Nephron (organoid): ENCODE measurements around the gene EFHB.

Source experiments
- H3K27ac Mint-ChIP-seq, 3 experiments: 2 replicates each; pipeline ENCODE4 v1.8.0; 2020; ENCODE audit warnings: mixed read lengths in 3 of 3, mild to moderate bottlenecking in 2 of 3, moderate library complexity in 1 of 3
- H3K27me3 Mint-ChIP-seq: 2 replicates; pipeline ENCODE4 v1.8.0; 2021; ENCODE audit warnings: low read depth, mild to moderate bottlenecking, moderate library complexity, mixed read lengths
- H3K36me3 Mint-ChIP-seq: 2 replicates; pipeline ENCODE4 v1.8.0; 2020; ENCODE audit warnings: low read depth, mixed read lengths
- H3K4me1 Mint-ChIP-seq: 2 replicates; pipeline ENCODE4 v1.8.0; 2020; ENCODE audit warnings: mixed read lengths
- H3K4me3 Mint-ChIP-seq, 3 experiments: 2 replicates each; pipeline ENCODE4 v1.8.0; 2020; ENCODE audit warnings: mild to moderate bottlenecking in 3 of 3, mixed read lengths in 3 of 3, moderate library complexity in 2 of 3
- H3K9me3 Mint-ChIP-seq: 2 replicates; pipeline ENCODE4 v1.8.0; 2020; ENCODE audit warnings: mixed read lengths
- TF ChIP-seq, protein P1 (sequence below), 3 experiments: fragments of 200-600 bp; sonication (generic); IDR thresholded peaks; one replicate each; pipeline ENCODE4 v1.5.0; 2021; ENCODE audit warnings: antibody characterized with exemption in 3 of 3; ENCODE audit not compliant: unreplicated experiment in 3 of 3

Gene EFHB, protein sequence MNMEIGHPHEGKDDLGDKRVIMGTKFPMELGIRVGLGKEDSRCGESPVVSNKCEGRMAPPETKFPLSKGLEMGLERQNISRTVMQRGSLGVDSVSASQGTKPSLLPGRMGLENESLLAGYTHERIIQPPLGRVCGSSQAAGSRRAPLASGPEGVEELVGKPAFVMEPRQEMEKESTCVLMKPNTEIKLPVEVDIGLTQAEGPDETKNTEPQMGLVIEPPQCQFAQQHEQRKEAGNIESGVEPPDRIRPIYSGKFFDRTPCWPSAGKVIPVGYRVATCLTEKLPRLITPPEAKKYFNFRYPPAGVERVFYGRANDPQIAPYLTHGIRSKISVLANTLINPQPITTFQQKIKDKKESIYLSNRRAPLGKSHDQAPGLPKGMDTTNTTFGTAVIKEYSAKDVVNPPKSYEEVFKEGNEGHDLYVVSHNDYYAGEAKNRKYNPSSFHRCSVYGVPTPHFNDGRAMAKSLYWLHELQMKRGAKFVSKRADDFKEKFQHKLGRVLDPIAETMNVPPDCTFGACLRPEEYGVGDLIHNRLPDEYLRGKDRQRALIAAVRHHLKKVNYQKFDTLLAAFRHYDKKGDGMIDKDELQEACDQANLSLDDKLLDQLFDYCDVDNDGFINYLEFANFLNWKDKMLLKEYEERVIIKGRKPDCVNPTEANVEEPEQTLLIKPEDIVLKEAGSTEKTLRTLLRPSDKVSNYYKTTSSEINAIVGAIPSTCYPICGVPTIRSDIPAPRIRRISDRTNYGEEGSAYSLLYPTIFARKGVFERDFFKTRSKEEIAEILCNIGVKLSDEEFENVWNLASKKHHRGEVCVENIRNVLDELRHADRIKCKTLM

DNA sequence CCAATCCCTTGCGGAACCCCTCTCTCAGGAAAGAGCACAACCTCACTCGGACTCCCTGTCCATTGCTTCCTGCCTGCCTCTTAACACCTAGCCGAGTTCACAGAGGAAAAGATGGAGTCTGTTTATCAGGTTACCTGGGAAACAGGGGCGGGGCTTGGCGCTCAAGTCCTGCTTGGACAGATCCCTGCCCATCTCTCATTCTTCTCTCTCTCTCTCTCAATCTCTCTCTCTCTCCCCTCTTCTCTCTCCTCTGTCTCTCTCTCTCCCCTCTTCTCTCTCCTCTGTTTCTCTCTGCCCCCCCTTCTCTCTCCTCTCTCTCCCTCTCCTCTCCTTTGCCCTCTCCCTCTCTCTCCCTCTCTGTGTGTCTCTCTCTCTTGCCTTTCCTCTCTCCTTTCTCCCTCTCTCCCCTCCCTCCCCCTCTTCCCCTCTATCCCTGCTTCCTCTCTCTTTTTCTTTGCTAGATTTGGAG, at the start of gene EFHB:
EFHB (minus strand) TSS at position 120 of the 469 bp plus-strand sequence. CDS start 199 bp downstream, outside the sequence.
- Mint-ChIP-seq H3K9me3 (no peaks in the 10 kb centered on the region), H3K27me3 (no peaks in the 10 kb centered on the region), H3K27ac (no peak within 1 kb of the TSS), H3K4me1 (no peaks in the 10 kb centered on the region), H3K4me3 (no peak within 1 kb of the TSS), H3K36me3 (no peaks in the 10 kb centered on the region)
- TF ChIP-seq, protein P1, sequence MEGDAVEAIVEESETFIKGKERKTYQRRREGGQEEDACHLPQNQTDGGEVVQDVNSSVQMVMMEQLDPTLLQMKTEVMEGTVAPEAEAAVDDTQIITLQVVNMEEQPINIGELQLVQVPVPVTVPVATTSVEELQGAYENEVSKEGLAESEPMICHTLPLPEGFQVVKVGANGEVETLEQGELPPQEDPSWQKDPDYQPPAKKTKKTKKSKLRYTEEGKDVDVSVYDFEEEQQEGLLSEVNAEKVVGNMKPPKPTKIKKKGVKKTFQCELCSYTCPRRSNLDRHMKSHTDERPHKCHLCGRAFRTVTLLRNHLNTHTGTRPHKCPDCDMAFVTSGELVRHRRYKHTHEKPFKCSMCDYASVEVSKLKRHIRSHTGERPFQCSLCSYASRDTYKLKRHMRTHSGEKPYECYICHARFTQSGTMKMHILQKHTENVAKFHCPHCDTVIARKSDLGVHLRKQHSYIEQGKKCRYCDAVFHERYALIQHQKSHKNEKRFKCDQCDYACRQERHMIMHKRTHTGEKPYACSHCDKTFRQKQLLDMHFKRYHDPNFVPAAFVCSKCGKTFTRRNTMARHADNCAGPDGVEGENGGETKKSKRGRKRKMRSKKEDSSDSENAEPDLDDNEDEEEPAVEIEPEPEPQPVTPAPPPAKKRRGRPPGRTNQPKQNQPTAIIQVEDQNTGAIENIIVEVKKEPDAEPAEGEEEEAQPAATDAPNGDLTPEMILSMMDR (IDR thresholded peaks at IDR 0.05; ENCODE audit: unreplicated experiment in 3 of 3), result no peak

DNA sequence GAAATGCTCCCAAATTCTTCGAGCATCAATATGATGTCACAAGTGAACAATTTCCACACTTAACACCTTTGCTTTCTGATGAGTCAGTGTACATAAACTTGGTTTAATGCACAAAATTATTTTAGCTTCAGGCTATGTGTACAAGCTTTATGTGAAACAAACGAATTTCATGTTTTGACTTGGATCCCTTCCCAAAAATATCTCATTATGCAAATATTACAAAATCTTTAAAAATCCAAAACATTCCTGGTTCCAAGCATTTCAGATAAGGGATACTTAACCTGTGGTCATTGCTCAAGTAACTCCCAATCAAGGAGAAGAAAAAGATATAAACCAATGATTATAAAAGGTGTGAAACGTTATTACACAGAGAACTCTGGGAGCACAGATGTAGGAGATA, 38.0 kb upstream of the EFHB start:
- no peaks in the 10 kb centered on the region for H3K9me3 Mint-ChIP-seq
- H3K4me3 Mint-ChIP-seq, result no peak overlapping the region
- TF ChIP-seq, protein P1 (IDR thresholded peaks at IDR 0.05; ENCODE audit: unreplicated experiment in 3 of 3), result no peak
- no peak overlapping the region for H3K27ac Mint-ChIP-seq
- H3K36me3 Mint-ChIP-seq, result peaks cover 58% of the 10 kb centered on the region
- H3K27me3 Mint-ChIP-seq, result no peaks in the 10 kb centered on the region
- H3K4me1 Mint-ChIP-seq, result no peaks in the 10 kb centered on the region

DNA sequence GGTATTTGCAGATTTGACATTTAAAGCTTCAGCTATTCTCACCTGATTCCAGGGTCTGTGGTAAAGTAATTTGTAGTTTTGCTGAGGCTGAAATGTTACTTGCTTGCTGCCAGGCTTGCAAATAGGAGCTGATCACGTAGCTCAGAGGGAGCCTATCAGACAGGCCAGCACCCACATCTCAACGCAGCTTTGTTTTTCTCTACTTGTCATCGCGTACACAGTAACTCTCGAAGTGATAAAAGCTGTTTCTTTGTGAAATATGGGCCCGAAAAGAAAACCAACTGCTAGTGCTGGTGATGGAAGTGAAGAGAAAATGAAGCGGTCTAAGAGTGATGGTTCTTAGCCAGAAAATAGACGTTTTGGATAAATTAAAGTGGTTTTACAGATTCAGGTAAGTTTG, 36.3 kb upstream of the EFHB start:
- H3K36me3 Mint-ChIP-seq, result peaks cover 51% of the 10 kb centered on the region
- TF ChIP-seq, protein P1 (IDR thresholded peaks at IDR 0.05; ENCODE audit: unreplicated experiment in 3 of 3), result no peak
- H3K27me3 Mint-ChIP-seq, result no peaks in the 10 kb centered on the region
- H3K4me1 Mint-ChIP-seq, result no peaks in the 10 kb centered on the region
- H3K27ac Mint-ChIP-seq, result peak overlapping the region in 1 of 3 experiments; percentile 38
- H3K9me3 Mint-ChIP-seq, result no peaks in the 10 kb centered on the region
- H3K4me3 Mint-ChIP-seq, result no peak overlapping the region

DNA sequence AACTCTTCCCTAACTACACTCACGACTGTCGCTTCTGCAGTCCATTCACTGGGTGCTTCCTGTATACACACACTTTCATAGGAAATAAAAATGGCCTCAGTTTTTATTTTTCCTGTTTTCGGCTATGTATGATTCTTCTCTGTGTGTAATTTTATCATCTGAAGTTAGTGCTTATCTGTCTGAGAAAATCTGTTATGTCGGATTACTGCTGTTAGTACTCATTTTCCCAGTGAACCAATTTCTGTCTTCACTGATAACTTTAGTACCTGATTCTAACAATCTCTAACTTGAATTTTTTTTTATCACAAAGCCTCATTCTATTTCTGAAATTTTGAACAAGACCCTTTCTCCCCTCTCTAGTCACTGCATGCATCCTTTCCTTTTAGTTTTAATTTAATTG, 33.8 kb upstream of the EFHB start:
- no peak overlapping the region for H3K27ac Mint-ChIP-seq
- no peaks in the 10 kb centered on the region for H3K9me3 Mint-ChIP-seq
- H3K27me3 Mint-ChIP-seq, result no peaks in the 10 kb centered on the region
- peaks cover 42% of the 10 kb centered on the region for H3K36me3 Mint-ChIP-seq
- no peak overlapping the region for H3K4me3 Mint-ChIP-seq
- H3K4me1 Mint-ChIP-seq, result no peaks in the 10 kb centered on the region
- TF ChIP-seq, protein P1 (IDR thresholded peaks at IDR 0.05; ENCODE audit: unreplicated experiment in 3 of 3), result no peak

DNA sequence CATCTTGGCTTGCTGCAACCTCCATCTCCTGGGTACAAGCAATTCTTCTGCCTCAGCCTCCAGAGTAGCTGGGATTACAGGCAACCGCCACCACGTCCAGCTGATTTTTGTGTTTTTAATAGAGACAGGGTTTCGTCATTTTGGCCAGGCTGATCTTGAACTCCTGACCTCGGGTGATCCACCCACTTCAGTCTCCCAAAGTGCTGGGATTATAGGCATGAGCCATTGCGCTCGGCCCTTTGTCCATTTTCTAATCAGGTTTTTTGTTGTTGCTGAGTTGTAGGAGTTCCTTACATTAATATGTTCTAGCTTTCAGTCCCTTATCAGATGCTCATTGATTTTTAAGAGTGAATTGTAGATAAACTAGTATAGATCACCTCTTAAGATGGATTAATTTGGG, 33.2 kb upstream of the EFHB start:
- H3K4me3 Mint-ChIP-seq, result no peak overlapping the region
- H3K27ac Mint-ChIP-seq, result no peak overlapping the region
- peaks cover 36% of the 10 kb centered on the region for H3K36me3 Mint-ChIP-seq
- H3K27me3 Mint-ChIP-seq, result no peaks in the 10 kb centered on the region
- TF ChIP-seq, protein P1 (IDR thresholded peaks at IDR 0.05; ENCODE audit: unreplicated experiment in 3 of 3), result no peak
- H3K4me1 Mint-ChIP-seq, result no peaks in the 10 kb centered on the region
- H3K9me3 Mint-ChIP-seq, result no peaks in the 10 kb centered on the region
